NCI-H526 treated with DMSO at 0.1 percent for 48 hours (cell line): ENCODE measurements around the gene ALDH4A1.

Source experiments
- DNase-seq: peaks from one replicate; lab custom pipeline; 2025; lab: John Stamatoyannopoulos, UW

The ALDH4A1 gene

GRCh38 chr1:18922848-18923755 is 20.7 kb upstream of the ALDH4A1 start:
- no peak for DNase-seq

- DNase-seq = no peak
These were observed 20.0 kb upstream of the ALDH4A1 start for GRCh38 chr1:18922319-18922726.

GRCh38 chr1:18921516-18922251 is 19.3 kb upstream of the ALDH4A1 start:
- DNase-seq = no peak

- DNase-seq = no peak
These were observed 18.6 kb upstream of the ALDH4A1 start for GRCh38 chr1:18920931-18921330.

- no peak for DNase-seq
These were observed 17.6 kb upstream of the ALDH4A1 start for GRCh38 chr1:18919956-18920355.

- no peak for DNase-seq
These were observed 17.0 kb upstream of the ALDH4A1 start for GRCh38 chr1:18919197-18919905.

GRCh38 chr1:18918417-18918816 is 16.1 kb upstream of the ALDH4A1 start:
- DNase-seq = no peak

GRCh38 chr1:18917071-18917799 is 14.9 kb upstream of the ALDH4A1 start:
- no peak for DNase-seq

GRCh38 chr1:18915341-18915740 is 13.0 kb upstream of the ALDH4A1 start:
- no peak for DNase-seq

GRCh38 chr1:18913065-18913835 is 10.9 kb upstream of the ALDH4A1 start:
- DNase-seq = peak; percentile 14

GRCh38 chr1:18912550-18912949 is 10.2 kb upstream of the ALDH4A1 start:
- DNase-seq = no peak

GRCh38 chr1:18908911-18909771 is 6.8 kb upstream of the ALDH4A1 start:
- DNase-seq = no peak

- DNase-seq = no peak
These were observed 5.8 kb upstream of the ALDH4A1 start for GRCh38 chr1:18907917-18908845.

- DNase-seq = peak; percentile 1
These were observed 4.9 kb upstream of the ALDH4A1 start for GRCh38 chr1:18907021-18907916.

GRCh38 chr1:18903291-18903756 is 969 bp upstream of the ALDH4A1 start:
- DNase-seq = no peak

- DNase-seq = no peak
These were observed 318 bp downstream of the ALDH4A1 start for GRCh38 chr1:18901952-18902522.
